Stimulated activated CD4-positive, alpha-beta T cell treated with anti-CD3 and anti-CD28 coated beads, Interleukin-1b, Interleukin-23, amount 100 ng/mL, for 4 hours (primary cell): Measurements from ENCODE around the gene CHRM2.

ENCODE experiments used
- DNase-seq, 2 donors: peaks; one replicate each; pipeline ENCODE4 v3.0.0-alpha.2; 2020; ENCODE audit warnings: low read depth in 2 of 2

Gene CHRM2

DNA sequence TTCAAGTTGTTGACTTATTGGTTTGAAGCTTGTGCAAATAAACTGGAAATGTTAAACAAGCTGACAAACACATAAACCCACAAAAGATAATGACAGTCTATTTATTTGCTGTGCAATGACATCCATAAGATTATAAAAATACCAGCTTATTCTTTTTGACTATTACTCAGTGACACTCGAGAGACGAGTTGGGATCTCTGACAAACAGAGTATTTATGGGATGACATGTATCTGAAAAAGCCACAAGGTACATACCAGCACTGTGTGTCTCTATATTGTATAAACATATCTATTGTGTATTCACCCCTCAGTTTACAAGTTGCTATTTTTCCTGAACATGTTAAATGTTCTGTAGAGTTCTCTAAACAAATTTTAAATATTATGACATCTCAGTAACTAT lies 88.9 kb downstream of the CHRM2 start:
- no peak for DNase-seq

DNA sequence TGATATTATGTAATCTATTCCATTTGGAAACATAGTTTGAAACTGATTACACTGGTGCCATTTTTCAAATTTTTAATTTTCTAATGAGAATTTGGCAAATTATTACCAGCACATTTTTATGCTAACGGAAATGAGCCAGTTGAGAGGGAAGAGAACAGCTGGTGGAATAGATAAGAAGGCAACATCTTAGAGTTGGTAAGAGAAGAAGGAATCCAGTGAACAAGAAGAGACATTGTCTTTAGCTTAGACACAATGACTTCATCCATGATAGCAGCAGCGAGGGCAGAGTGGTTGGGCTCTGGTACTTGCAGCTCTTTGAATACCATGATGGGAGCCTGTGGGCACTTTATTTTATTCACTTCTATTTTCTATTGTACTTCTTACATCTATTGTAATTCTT lies 89.6 kb downstream of the CHRM2 start:
- DNase-seq = no peak

DNA sequence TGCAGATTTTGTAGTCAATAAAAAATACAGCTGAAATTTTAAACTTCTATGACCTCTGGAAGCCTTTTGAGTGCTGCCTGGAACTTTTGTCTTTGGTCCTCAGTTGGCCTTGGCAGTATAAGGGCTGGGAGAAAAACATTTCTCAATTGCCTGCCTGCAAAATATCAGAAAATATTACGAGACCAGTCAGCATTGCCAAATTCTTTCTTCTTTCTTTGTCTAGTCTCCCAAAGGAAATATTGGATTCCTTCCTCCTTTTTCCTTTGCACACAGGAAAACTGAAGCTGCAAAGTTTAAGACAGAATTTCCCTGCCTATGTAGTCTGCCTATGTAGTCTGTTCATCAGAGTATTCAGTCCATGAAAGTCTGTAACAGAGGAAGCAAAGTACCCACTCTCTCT lies 95.9 kb downstream of the CHRM2 start:
- no peak for DNase-seq

DNA sequence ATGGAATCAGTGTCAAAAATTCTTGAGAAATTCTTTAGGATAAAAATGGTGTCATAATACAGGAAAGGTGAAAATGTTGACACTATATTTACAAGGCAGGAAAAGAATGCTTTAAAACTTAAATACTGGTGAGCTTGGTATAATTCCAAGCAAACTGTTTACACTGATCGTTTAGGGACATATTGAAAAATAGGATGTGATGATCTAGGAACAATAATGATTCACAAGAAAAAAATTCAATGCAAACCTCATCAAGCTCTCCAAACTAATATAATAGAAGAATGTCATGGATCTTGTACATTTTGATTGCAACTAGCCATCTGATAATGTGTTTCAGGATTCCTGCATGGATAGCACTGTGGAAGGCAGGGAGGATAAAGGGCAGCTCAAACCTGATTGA lies 98.4 kb downstream of the CHRM2 start:
- no peak for DNase-seq

DNA sequence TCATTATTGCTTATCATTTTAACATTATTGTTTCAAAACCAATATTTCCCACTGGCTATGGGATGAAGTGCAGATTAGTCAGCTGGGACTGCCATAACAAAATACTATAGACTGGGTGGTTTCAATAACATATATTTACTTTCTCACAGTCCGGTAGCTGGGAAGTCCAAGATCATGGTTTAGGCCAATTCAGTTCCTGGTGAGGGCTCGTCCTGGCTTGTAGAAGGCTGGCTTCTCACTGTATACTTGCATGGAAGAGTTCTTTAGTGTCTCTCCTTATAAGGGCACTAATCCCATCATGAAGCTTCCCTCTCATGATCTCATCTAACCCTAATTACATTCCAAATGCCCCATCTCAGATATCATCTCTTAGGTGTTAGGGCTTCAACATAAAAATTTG lies 101.3 kb downstream of the CHRM2 start:
- no peak for DNase-seq

DNA sequence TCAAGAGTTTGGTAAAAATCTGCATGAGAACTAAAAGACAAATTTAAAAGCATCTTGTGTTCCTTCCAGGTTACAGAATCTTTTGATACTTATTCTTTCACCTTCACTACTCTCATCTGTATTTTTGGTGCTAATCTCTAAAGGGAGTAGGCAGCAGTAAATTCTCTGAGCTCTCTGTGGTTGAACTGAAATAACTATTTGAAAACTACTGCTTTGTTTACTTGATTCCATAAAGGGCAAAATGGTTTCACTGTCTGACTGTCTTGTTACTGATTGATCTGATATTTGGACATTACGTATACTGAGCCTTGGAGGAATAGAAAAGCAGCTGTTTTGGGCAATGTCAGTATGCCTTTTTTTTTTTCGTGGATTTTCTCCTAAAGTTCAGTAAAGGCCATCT lies 103.3 kb downstream of the CHRM2 start:
- no peak for DNase-seq

DNA sequence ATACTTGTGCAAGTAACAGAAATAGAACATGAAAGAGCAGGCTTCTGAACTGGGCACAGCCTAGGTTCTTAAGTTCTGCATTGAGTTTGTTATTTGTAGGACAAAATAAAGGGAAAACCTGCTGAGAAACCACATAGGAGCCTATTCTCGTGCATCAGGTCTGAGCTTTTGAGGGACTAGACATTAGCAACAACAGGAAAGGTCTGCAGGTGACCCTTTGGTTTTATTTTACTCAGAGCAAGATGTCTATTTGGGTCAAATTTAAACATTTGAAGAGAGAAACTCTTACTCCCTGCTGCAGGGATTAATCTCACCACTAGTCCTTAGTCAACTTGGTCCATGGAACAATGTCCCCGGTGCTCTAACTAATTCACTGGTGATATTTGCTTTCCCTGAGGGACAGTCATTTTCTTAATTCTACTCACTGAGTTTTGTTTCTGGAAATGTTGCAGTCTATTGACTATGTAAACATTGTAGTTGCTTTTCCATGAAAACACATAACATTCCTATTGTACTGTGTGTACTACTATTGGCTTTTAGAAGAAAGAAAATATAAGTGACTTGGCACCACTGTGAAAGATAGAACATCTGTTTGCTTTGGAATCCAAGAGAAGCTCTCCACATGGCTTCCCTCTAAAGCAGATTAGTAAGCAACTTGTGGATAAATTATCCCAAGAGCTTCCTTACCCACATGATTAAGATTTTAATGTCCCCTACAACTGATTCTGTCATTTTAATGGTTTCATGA lies 108.2 kb downstream of the CHRM2 start:
- no peak for DNase-seq

DNA sequence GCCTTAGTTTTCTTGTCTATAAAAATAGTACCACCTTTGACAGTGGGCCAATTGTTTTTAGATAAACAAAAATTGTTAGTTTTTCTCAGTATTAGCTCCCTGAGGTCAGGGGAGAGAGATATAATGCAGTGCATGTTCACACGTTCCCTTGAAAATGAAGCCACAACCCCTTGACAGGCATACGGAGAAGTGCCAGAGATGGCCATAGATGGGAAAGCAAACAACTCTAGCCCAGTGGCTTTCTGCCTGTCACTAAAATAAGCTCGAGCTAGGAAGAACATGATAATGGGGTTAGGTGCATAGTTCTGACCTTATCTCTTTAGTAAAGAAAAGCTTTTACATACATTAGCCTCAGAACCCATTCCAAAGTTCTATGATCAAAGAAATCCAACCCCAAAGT lies 124.9 kb downstream of the CHRM2 start:
- no peak for DNase-seq

DNA sequence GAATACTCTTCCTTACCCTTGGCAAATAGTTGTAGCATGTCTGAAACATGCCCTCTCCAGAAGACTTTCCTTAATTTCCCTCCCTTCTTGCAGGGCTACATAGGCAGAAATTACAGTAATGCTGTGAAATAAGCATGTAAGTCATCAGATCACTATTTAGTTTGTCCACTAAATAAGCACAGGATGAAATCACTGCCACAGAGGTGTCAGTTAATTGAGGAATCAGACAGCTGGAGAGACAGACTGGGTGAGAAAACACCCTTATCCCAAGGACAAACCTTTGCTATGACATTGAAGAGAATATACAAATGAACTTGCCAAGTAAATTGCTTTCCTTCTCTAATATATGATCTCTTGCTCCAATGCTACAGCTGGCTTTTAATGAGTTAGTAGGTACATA lies 129.3 kb downstream of the CHRM2 start:
- DNase-seq = no peak

DNA sequence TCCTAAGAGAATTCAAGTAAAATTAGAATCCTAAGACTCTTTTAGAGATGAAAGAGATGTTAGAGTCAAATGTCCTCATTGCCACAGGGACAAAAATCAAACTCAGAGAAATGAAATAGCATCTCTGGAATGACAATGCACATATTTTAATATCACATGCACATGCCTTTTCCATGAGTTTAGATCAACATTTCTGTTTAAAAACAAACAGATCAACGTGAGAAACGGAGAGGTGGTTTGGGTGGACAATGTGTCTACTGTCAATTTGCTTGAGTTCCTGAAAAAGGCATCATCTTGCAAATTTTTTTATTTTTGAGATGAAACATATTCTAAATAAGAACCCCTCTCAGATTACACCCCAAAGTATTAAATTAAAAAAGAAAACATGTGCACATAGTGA lies 130.0 kb downstream of the CHRM2 start:
- DNase-seq = no peak

DNA sequence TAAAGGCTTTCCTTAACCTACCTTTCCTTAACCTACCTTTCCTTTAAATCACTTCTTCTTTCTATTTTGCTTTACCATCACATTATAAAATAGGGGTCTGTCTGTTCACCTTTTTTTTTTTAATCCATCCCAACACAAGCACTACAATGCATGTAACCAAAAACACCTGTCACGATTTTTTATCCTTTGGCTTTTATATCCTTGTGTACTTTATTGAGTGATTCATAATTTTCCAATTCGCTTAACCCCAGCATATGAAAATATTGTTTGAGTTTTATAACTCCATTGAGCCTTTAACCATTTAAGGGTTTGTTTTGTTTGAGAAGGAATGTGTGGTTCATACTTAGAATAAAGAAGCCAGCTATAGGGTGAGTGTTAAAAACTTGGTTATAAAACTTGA lies 132.2 kb downstream of the CHRM2 start:
- no peak for DNase-seq

DNA sequence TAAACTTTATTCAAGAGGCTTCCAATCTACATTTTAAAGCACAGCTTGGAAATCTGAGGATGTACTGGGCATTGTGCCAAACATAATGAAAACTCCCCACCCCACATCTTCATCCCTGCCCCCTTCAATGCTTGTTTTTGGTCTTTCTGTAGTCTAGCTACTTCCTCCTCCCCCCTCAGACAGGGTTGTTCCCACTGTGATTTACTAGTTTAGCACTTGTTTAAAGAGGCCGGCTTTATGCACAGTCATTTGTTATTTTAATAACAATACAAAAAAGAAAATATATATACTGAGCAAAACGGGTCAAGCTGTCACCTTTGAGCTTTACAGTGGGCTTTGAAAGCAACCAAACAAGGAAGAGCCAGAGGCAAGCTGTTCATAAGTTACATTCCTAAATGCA lies 132.6 kb downstream of the CHRM2 start:
- no peak for DNase-seq

DNA sequence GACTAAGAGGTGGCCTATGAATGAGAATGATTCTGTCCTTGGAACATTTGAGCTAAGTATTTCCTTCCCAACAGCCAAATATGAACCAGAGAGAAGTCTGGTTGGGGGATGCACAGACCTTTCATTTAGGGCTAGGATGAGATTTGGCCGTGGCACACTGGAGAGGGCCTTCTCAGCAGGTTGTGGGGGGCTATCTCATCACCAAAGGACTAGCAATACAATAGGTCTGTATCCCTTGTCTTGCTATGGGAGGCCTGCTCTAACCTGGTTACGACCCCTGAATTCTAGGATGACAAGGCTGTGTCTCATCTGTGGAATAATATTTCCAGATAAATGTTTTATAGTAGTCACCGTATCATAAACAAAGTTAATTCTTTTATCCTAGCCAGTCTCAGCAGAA lies 133.0 kb downstream of the CHRM2 start:
- no peak for DNase-seq

DNA sequence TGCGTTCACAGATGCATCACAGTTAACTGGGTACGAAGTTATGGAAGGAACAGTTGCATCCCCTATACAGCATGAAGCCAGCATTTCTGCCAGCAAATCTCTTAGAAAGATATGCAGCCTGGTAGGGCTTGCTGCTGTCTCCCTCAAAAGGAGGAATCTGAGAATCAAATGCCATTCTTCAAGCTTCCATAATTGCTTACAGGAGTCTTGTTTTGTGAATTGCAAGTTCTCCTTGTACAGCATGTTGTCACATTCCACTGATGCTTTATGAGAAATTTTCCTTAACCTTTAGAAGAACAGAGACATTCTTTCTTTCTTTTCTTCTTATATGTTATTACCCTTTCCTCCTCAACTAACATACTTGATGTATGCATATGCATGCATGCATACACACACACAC lies 134.6 kb downstream of the CHRM2 start:
- DNase-seq = no peak

DNA sequence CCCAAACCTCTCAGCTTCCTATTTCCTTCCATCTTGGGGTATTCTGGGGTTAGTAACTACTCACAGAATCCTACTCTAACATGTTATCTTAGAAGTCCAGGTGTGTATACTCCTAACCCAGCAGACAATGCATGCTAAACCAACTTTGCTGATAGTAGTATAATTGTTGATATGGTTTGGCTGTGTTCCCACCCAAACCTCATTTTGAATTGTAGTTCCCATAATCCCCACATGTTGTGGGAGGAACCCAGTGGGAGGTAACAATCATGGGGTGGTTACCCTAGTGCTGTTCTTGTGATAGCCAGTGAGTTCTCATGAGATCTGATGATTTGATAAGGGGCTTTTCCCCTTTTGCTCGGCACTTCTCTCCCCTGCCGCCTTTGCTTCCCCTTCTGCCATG lies 135.1 kb downstream of the CHRM2 start:
- no peak for DNase-seq

DNA sequence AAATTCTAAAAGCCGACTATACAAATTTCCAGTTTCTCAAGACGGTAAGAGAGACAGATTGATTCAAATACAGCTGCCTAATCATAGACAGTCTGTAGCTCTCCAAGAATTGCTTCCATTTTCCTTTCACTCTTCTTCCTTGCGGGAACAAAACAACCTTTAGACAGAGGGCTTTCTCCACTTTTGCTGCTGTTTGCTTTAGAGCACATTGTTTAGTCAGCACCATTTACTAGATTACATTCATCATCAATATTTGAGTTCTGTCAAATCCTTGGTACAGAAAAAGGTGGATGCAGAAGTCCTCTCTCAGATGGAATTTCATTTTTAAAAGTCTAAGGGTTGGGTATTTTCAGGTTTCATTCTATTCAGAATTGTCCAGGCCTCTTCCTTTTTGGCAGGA lies 137.4 kb downstream of the CHRM2 start:
- DNase-seq = no peak

DNA sequence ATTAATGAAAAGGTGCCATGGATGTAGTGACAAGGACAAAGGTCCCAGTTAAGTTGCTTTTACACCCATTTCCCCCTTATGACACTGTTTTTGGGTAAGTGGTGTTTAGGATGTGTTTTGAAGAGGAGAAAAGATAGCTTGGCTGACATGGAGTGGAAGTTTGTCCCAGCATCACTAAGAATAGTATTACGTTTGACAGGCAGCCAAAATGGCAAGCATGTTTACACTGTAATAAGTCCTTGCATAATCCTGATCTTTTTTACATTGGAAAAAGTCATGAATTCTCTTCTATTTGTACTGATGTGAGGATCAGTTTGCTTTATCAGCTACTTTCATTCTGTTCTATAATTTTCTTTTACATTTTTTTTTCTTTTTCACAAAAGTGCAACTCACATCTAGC lies 137.8 kb downstream of the CHRM2 start:
- DNase-seq = no peak

DNA sequence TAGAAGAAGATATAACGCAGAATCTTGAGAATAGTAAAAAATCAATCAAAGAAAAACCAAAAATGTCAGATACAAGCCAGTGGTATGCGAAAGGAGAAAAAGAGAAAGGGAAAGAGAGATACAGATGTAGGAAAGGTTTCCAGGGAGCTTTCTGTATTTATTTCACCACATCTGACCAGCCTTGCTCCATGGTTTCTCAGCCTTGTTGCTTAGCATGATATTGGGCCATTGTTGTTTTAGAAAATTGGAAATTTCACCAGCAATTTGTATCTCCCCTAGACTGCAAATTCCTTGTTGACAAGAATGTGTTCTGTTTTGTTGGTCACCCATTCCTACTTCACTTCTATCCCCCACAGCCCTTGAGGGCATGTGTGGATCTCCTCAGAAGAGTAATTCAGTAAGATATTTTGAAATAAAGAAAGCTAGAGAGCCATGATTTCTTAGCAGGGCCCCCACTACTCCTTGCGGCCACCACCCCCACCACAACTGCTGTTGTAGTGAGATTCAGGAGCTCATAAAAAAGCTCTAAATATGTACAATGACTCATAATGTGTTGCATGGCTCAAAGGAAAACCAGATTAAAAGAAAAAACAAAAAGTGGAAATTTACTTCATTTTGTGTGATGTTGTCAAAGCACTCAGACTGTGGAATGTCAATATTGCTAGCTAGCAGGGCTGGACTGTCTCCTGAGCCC lies 138.7 kb downstream of the CHRM2 start:
- no peak for DNase-seq

DNA sequence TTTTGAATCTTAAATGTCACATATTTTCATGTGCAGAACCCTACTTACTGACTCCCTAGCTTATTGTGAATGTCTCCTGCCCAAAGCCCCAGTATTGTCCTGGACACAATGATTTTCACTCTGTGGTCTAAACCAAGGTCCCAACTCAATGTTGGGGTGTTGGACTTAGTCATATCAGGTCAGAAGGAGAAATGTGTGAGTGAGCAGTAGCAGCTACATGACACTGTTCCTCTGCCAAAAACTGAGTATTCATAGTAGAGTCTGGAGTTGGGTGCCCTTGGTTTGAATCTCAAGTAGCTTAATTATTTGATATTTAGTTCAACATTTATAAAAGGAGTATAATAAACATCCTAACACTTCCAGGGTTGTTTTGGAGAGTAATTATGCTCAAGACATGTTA lies 141.0 kb downstream of the CHRM2 start:
- no peak for DNase-seq

DNA sequence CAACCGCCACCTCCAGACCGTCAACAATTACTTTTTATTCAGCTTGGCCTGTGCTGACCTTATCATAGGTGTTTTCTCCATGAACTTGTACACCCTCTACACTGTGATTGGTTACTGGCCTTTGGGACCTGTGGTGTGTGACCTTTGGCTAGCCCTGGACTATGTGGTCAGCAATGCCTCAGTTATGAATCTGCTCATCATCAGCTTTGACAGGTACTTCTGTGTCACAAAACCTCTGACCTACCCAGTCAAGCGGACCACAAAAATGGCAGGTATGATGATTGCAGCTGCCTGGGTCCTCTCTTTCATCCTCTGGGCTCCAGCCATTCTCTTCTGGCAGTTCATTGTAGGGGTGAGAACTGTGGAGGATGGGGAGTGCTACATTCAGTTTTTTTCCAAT lies 146.6 kb downstream of the CHRM2 start:
- no peak for DNase-seq

DNA sequence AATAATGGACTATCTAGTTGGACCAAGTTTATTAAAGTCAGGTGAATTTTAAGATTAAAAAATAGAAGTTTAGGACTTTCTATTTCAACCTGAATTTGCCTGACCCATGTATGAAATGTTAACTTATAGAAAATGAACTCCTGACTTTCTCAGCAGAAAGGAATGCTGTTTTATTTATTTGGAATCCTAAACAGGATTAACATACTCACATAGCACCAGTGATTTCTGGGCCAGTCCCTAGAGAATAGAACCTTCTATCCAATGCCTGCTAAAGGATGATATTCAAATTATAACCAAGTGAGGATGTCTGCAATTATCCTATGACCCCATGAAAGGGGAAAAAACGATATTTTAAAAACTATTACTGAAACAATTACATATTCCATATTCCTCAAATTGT lies 148.8 kb downstream of the CHRM2 start:
- no peak for DNase-seq

DNA sequence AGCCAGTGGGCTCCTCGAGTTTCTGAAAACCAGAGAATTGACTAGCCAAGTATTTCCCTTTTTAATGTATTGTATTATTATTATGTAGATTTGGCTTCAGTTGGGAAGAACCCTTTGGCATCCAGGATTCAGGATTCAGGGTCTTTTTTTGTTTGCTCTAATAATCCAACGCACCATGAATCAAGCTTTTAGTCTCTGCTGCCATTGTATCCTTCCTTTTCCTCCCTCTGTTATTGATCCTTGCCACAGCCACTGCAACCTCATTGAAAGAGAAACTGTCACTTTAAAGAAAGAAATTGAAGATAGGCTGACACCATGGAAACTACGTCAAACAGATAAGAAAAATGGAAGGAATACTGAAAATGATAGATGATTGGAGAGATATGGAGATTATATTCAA lies 150.0 kb downstream of the CHRM2 start:
- DNase-seq = no peak

DNA sequence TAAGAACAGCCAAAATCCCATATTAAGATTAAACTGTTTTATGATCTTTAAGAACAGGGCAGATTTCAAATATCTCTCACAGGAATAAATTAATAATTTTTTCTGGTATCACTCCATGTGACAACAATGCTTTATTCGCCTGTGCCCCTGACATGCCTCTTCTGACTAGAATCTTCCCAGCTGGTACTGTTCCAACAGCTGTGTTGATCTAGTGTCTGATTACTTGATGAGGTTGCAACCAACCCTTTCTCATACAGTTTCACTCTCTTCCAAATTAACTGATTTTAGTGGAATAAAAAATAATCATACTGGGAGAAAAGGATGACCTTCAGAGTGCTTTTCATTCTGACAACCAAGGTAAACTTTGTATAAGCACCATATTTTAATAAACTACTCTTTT lies 151.9 kb downstream of the CHRM2 start:
- no peak for DNase-seq
